ENCODE data around the gene AP3D1.

The AP3D1 gene

GRCh38 chr19:2113439-2114211, 37.7 kb downstream of the AP3D1 start:
- 97% methylated on average over 24 of the region's 24 CpGs for WGBS
- Histone ChIP-seq H3K9me3 (ENCODE audit: insufficient read depth, low read depth, low read length) (no peaks in the 10 kb centered on the region), H3K4me1 (ENCODE audit: insufficient read depth, low read length) (no peaks in the 10 kb centered on the region), H3K27me3 (ENCODE audit: insufficient read depth, low read length) (no peaks in the 10 kb centered on the region), H3K27ac (ENCODE audit: low read depth, low read length) (no peak overlapping the region), H3K9ac (ENCODE audit: low read depth, low read length) (no peak overlapping the region), H3K4me3 (ENCODE audit: low read length) (no peak overlapping the region), H3K36me3 (ENCODE audit: insufficient read depth, low read length) (peaks cover 99% of the 10 kb centered on the region)

- 97% methylated on average over 23 of the region's 23 CpGs for WGBS
- Histone ChIP-seq H3K4me3 (ENCODE audit: low read length) (no peak overlapping the region), H3K36me3 (ENCODE audit: insufficient read depth, low read length) (peaks cover 99% of the 10 kb centered on the region)
These were observed 38.6 kb downstream of the AP3D1 start for GRCh38 chr19:2112516-2113320.

GRCh38 chr19:2111886-2112285, 39.5 kb downstream of the AP3D1 start:
- H3K36me3 ChIP-seq (ENCODE audit: insufficient read depth, low read length), result peaks cover 96% of the 10 kb centered on the region
- H3K27me3 ChIP-seq (ENCODE audit: insufficient read depth, low read length), result no peaks in the 10 kb centered on the region
- H3K9me3 ChIP-seq (ENCODE audit: insufficient read depth, low read depth, low read length), result no peaks in the 10 kb centered on the region
- no peak overlapping the region for H3K27ac ChIP-seq (ENCODE audit: low read depth, low read length)
- WGBS, result 95% methylated on average over 20 of the region's 20 CpGs
- H3K9ac ChIP-seq (ENCODE audit: low read depth, low read length), result no peak overlapping the region
- H3K4me3 ChIP-seq (ENCODE audit: low read length), result no peak overlapping the region
- no peaks in the 10 kb centered on the region for H3K4me1 ChIP-seq (ENCODE audit: insufficient read depth, low read length)

More at GRCh38 chr19:2112516-2113320, 38.6 kb downstream of the AP3D1 start:
- Histone ChIP-seq H3K9me3 (ENCODE audit: insufficient read depth, low read depth, low read length) (no peaks in the 10 kb centered on the region), H3K9ac (ENCODE audit: low read depth, low read length) (no peak overlapping the region), H3K27me3 (ENCODE audit: insufficient read depth, low read length) (no peaks in the 10 kb centered on the region), H3K4me1 (ENCODE audit: insufficient read depth, low read length) (no peaks in the 10 kb centered on the region), H3K27ac (ENCODE audit: low read depth, low read length) (no peak overlapping the region)

GRCh38 chr19:2111425-2111824, 39.9 kb downstream of the AP3D1 start:
- Histone ChIP-seq H3K27ac (ENCODE audit: low read depth, low read length) (no peak overlapping the region), H3K27me3 (ENCODE audit: insufficient read depth, low read length) (no peaks in the 10 kb centered on the region), H3K36me3 (ENCODE audit: insufficient read depth, low read length) (peaks cover 96% of the 10 kb centered on the region), H3K9me3 (ENCODE audit: insufficient read depth, low read depth, low read length) (0 out of 2 replicates have a peak, but pooled peaks cover 3% of the 10 kb centered on the region), H3K4me1 (ENCODE audit: insufficient read depth, low read length) (no peaks in the 10 kb centered on the region), H3K9ac (ENCODE audit: low read depth, low read length) (no peak overlapping the region), H3K4me3 (ENCODE audit: low read length) (no peak overlapping the region)
- 96% methylated on average over 22 of the region's 22 CpGs for WGBS

- no peaks in the 10 kb centered on the region for H3K4me1 ChIP-seq (ENCODE audit: insufficient read depth, low read length)
- H3K27me3 ChIP-seq (ENCODE audit: insufficient read depth, low read length), result no peaks in the 10 kb centered on the region
- H3K9me3 ChIP-seq (ENCODE audit: insufficient read depth, low read depth, low read length), result 0 out of 2 replicates have a peak, but pooled peaks cover 3% of the 10 kb centered on the region
- H3K4me3 ChIP-seq (ENCODE audit: low read length), result no peak overlapping the region
- WGBS, result 92% methylated on average over 13 of the region's 13 CpGs
- peaks cover 96% of the 10 kb centered on the region for H3K36me3 ChIP-seq (ENCODE audit: insufficient read depth, low read length)
- H3K9ac ChIP-seq (ENCODE audit: low read depth, low read length), result no peak overlapping the region
- H3K27ac ChIP-seq (ENCODE audit: low read depth, low read length), result no peak overlapping the region
These were observed 40.5 kb downstream of the AP3D1 start for GRCh38 chr19:2110822-2111221.

- Histone ChIP-seq H3K4me1 (ENCODE audit: insufficient read depth, low read length) (no peaks in the 10 kb centered on the region), H3K4me3 (ENCODE audit: low read length) (no peak overlapping the region), H3K27me3 (ENCODE audit: insufficient read depth, low read length) (no peaks in the 10 kb centered on the region), H3K36me3 (ENCODE audit: insufficient read depth, low read length) (peaks cover 97% of the 10 kb centered on the region), H3K9ac (ENCODE audit: low read depth, low read length) (no peak overlapping the region), H3K27ac (ENCODE audit: low read depth, low read length) (no peak overlapping the region), H3K9me3 (ENCODE audit: insufficient read depth, low read depth, low read length) (0 out of 2 replicates have a peak, but pooled peaks cover 3% of the 10 kb centered on the region)
- 96% methylated on average over 31 of the region's 31 CpGs for WGBS
These were observed 42.1 kb downstream of the AP3D1 start for GRCh38 chr19:2109046-2109864.

- no peaks in the 10 kb centered on the region for H3K4me1 ChIP-seq (ENCODE audit: insufficient read depth, low read length)
- no peak overlapping the region for H3K27ac ChIP-seq (ENCODE audit: low read depth, low read length)
- WGBS, result 96% methylated on average over 23 of the region's 23 CpGs
- H3K9me3 ChIP-seq (ENCODE audit: insufficient read depth, low read depth, low read length), result 0 out of 2 replicates have a peak, but pooled peaks cover 3% of the 10 kb centered on the region
- H3K4me3 ChIP-seq (ENCODE audit: low read length), result no peak overlapping the region
- H3K27me3 ChIP-seq (ENCODE audit: insufficient read depth, low read length), result no peaks in the 10 kb centered on the region
- H3K9ac ChIP-seq (ENCODE audit: low read depth, low read length), result no peak overlapping the region
- H3K36me3 ChIP-seq (ENCODE audit: insufficient read depth, low read length), result peaks cover 96% of the 10 kb centered on the region
These were observed 42.9 kb downstream of the AP3D1 start for GRCh38 chr19:2108251-2109016.

GRCh38 chr19:2103045-2103707, 48.2 kb downstream of the AP3D1 start:
- peaks cover 79% of the 10 kb centered on the region for H3K36me3 ChIP-seq (ENCODE audit: insufficient read depth, low read length)

GRCh38 chr19:2101417-2102335, 49.7 kb downstream of the AP3D1 start:
- Histone ChIP-seq H3K4me1 (ENCODE audit: insufficient read depth, low read length) (no peaks in the 10 kb centered on the region), H3K27me3 (ENCODE audit: insufficient read depth, low read length) (no peaks in the 10 kb centered on the region), H3K4me3 (ENCODE audit: low read length) (no peak overlapping the region), H3K9ac (ENCODE audit: low read depth, low read length) (no peak overlapping the region), H3K36me3 (ENCODE audit: insufficient read depth, low read length) (peaks cover 66% of the 10 kb centered on the region), H3K9me3 (ENCODE audit: insufficient read depth, low read depth, low read length) (0 out of 2 replicates have a peak, but pooled peaks cover 3% of the 10 kb centered on the region), H3K27ac (ENCODE audit: low read depth, low read length) (no peak overlapping the region)
- WGBS, result 96% methylated on average over 45 of the region's 45 CpGs

More at GRCh38 chr19:2103045-2103707, 48.2 kb downstream of the AP3D1 start:
- H3K9me3 ChIP-seq (ENCODE audit: insufficient read depth, low read depth, low read length), result 0 out of 2 replicates have a peak, but pooled peaks cover 3% of the 10 kb centered on the region
- no peaks in the 10 kb centered on the region for H3K27me3 ChIP-seq (ENCODE audit: insufficient read depth, low read length)
- H3K27ac ChIP-seq (ENCODE audit: low read depth, low read length), result no peak overlapping the region
- 95% methylated on average over 20 of the region's 20 CpGs for WGBS
- no peak overlapping the region for H3K9ac ChIP-seq (ENCODE audit: low read depth, low read length)
- no peaks in the 10 kb centered on the region for H3K4me1 ChIP-seq (ENCODE audit: insufficient read depth, low read length)
- no peak overlapping the region for H3K4me3 ChIP-seq (ENCODE audit: low read length)
